NCI-H748 (cell line): ENCODE measurements around the gene UBE2C.

ENCODE experiments used
- DNase-seq: peaks from one replicate; lab custom pipeline; 2025; ENCODE audit not compliant: unreplicated experiment; lab: John Stamatoyannopoulos, UW

Gene UBE2C

GRCh38 chr20:45833030-45833882 lies 20.8 kb downstream of the UBE2C start, which contains the start of gene SNX21:
Gene SNX21, plus strand, starts transcription at chr20:45833799. Its CDS starts 121 bp downstream, at chr20:45833920.
- peak; percentile 58 for DNase-seq

GRCh38 chr20:45833883-45834796 lies 21.7 kb downstream of the UBE2C start:
- DNase-seq = peak; percentile 55

- DNase-seq = no peak
These were observed 22.3 kb downstream of the UBE2C start for GRCh38 chr20:45834797-45835161.

- DNase-seq = no peak
These were observed 22.9 kb downstream of the UBE2C start for GRCh38 chr20:45835329-45835765.

- no peak for DNase-seq
These were observed 23.4 kb downstream of the UBE2C start for GRCh38 chr20:45835825-45836224.

- peak; percentile 5 for DNase-seq
These were observed 24.4 kb downstream of the UBE2C start for GRCh38 chr20:45836841-45837240.

GRCh38 chr20:45840700-45841198 lies 28.3 kb downstream of the UBE2C start:
- DNase-seq = no peak

GRCh38 chr20:45841407-45842129 lies 29.1 kb downstream of the UBE2C start:
- no peak for DNase-seq

- no peak for DNase-seq
These were observed 29.8 kb downstream of the UBE2C start for GRCh38 chr20:45842169-45842812.

GRCh38 chr20:45843506-45843905 lies 31.1 kb downstream of the UBE2C start:
- no peak for DNase-seq

- no peak for DNase-seq
These were observed 33.0 kb downstream of the UBE2C start for GRCh38 chr20:45845452-45845851.

- no peak for DNase-seq
These were observed 36.0 kb downstream of the UBE2C start for GRCh38 chr20:45848421-45848820.

- no peak for DNase-seq
These were observed 36.6 kb downstream of the UBE2C start for GRCh38 chr20:45848969-45849582.

- no peak for DNase-seq
These were observed 37.8 kb downstream of the UBE2C start for GRCh38 chr20:45850238-45850637.

GRCh38 chr20:45850926-45851325 lies 38.5 kb downstream of the UBE2C start:
- DNase-seq = no peak

GRCh38 chr20:45851501-45851900 lies 39.1 kb downstream of the UBE2C start:
- DNase-seq = no peak

- no peak for DNase-seq
These were observed 39.9 kb downstream of the UBE2C start for GRCh38 chr20:45852326-45852725.

GRCh38 chr20:45853484-45853883 lies 41.0 kb downstream of the UBE2C start:
- no peak for DNase-seq

GRCh38 chr20:45857114-45857881 lies 44.9 kb downstream of the UBE2C start, which contains the start of the genes ACOT8 and ZSWIM3:
Gene ACOT8, minus strand, starts transcription at chr20:45857392. Its CDS starts 77 bp downstream, at chr20:45857315.
Gene ZSWIM3, plus strand, starts transcription at chr20:45857614. Its CDS starts 212 bp downstream, at chr20:45857826.
- peak; percentile 99 for DNase-seq
